Prostate gland (tissue), 2 donors: ENCODE measurements around the gene DRAM1.

Source experiments
- CTCF ChIP-seq, 4 experiments: fragments of 200-600 bp in 2 of 4; fragments of 450-650 bp in 2 of 4; sonication (generic) in 2 of 4; IDR thresholded peaks; 1 replicate in 3 of 4; 2 replicates in 1 of 4; pipeline ENCODE4 v1.5.1; 2016 to 2019; ENCODE audit warnings: antibody characterized with exemption in 4 of 4, mild to moderate bottlenecking in 2 of 4, moderate library complexity in 2 of 4
- POLR2A ChIP-seq: fragments of 450-650 bp; IDR thresholded peaks from one replicate; pipeline ENCODE4 v1.6.1; 2016; ENCODE audit warnings: antibody characterized with exemption, mild to moderate bottlenecking

- TF ChIP-seq CTCF (IDR thresholded peaks at IDR 0.05) (no peak), POLR2A (no peak)
Measured at GRCh38 chr12:101878243-101878821, 952 bp downstream of the DRAM1 start.
